Measurements from ENCODE around the gene ALDH9A1. TPM values are rescaled to one million over a fixed set of nuclear protein-coding genes. Genes with fewer than 3 reads are reported as not detected.

ALDH9A1 gene
- total and polyA plus RNA-seq, 7 donors, result 30.4 to 69.3 (median 40.9) TPM

GRCh38 chr1:165699577-165699976 lies 1.2 kb upstream of the ALDH9A1 start:
- Histone ChIP-seq H3K4me1 (peaks cover 16% of the 10 kb centered on the region), H3K9me3 (no peaks in the 10 kb centered on the region), H3K27me3 (ENCODE audit: insufficient read depth in 3 of 3, low read length in 2 of 3) (no peaks in the 10 kb centered on the region), H3K27ac (no peak overlapping the region), H3K4me3 (no peak overlapping the region), H3K36me3 (ENCODE audit: insufficient read depth in 1 of 2, low read depth in 1 of 2) (no peaks in the 10 kb centered on the region)
- intact Hi-C loops (cut with DNase I), result loop anchor here in 1 of 2 donors (5.0 kb wide), 4 partner anchors 67 to 213 kb away; partner anchors contain the start of genes MGST3 and UCK2
- WGBS, 3 donors, result 75 to 97% (median 96%) methylated on average over 3 of the region's 3 CpGs
- DNase-seq, result no peak
- ATAC-seq, result no peak
- TF ChIP-seq, protein P1, sequence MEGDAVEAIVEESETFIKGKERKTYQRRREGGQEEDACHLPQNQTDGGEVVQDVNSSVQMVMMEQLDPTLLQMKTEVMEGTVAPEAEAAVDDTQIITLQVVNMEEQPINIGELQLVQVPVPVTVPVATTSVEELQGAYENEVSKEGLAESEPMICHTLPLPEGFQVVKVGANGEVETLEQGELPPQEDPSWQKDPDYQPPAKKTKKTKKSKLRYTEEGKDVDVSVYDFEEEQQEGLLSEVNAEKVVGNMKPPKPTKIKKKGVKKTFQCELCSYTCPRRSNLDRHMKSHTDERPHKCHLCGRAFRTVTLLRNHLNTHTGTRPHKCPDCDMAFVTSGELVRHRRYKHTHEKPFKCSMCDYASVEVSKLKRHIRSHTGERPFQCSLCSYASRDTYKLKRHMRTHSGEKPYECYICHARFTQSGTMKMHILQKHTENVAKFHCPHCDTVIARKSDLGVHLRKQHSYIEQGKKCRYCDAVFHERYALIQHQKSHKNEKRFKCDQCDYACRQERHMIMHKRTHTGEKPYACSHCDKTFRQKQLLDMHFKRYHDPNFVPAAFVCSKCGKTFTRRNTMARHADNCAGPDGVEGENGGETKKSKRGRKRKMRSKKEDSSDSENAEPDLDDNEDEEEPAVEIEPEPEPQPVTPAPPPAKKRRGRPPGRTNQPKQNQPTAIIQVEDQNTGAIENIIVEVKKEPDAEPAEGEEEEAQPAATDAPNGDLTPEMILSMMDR (IDR thresholded peaks at IDR 0.05), result no peak

GRCh38 chr1:165698761-165699052 lies 345 bp upstream of the ALDH9A1 start:
- ATAC-seq, result no peak
- H3K4me3 ChIP-seq, result peak overlapping the region; percentile 77
- peaks cover 16% of the 10 kb centered on the region for H3K4me1 ChIP-seq
- peaks cover 0 to 5% of the 10 kb centered on the region in 2 donors for H3K36me3 ChIP-seq (ENCODE audit: insufficient read depth in 1 of 2, low read depth in 1 of 2)
- TF ChIP-seq, protein P1 (IDR thresholded peaks at IDR 0.05), result no peak
- H3K9me3 ChIP-seq, result no peaks in the 10 kb centered on the region
- DNase-seq, result no peak
- H3K27ac ChIP-seq, result peak overlapping the region; percentile 91
- WGBS, 3 donors, result 0% methylated on average over 7 of the region's 7 CpGs
- no peaks in the 10 kb centered on the region for H3K27me3 ChIP-seq (ENCODE audit: insufficient read depth in 3 of 3, low read length in 2 of 3)
- intact Hi-C loops (cut with DNase I), result loop anchor here in 1 of 2 donors (5.0 kb wide), 4 partner anchors 66 to 214 kb away; partner anchors contain the start of genes MGST3 and UCK2

DNA sequence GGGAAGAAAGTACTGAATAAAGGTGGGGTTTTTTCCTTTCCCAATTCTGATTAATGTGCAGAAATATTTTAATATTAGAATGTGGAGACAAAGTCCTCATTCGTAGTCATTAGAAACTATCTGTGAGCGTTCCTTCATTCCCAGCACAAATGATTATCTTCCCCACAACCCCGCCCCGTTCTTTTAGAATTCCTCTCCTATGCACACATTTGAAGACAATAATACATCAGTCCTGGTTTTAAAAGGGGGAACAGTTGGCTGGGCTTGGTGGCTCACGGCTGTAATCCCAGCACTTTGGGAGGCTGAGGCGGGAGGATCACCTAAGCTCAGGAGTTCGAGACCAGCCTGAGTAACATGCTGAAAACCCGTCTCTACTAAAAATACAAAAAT lies 876 bp downstream of the ALDH9A1 start:
- H3K36me3 ChIP-seq (ENCODE audit: insufficient read depth in 1 of 2, low read depth in 1 of 2), result peaks cover 0 to 5% of the 10 kb centered on the region in 2 donors
- no peaks in the 10 kb centered on the region for H3K27me3 ChIP-seq (ENCODE audit: insufficient read depth in 3 of 3, low read length in 2 of 3)
- TF ChIP-seq, protein P1 (IDR thresholded peaks at IDR 0.05), result no peak
- H3K4me1 ChIP-seq, result peaks cover 16% of the 10 kb centered on the region
- peak overlapping the region; percentile 91 for H3K27ac ChIP-seq
- no peak for ATAC-seq
- intact Hi-C loops (cut with DNase I), result loop anchor here in 1 of 2 donors (5.0 kb wide), 4 partner anchors 65 to 215 kb away; partner anchors contain the start of genes MGST3 and UCK2
- WGBS, 3 donors, result 29 to 52% (median 39%) methylated on average over 8 of the region's 8 CpGs
- DNase-seq, result no peak
- no peaks in the 10 kb centered on the region for H3K9me3 ChIP-seq
- H3K4me3 ChIP-seq, result peak overlapping the region; percentile 77

- Histone ChIP-seq H3K9me3 (no peaks in the 10 kb centered on the region), H3K4me1 (peaks cover 16% of the 10 kb centered on the region), H3K27me3 (ENCODE audit: insufficient read depth in 3 of 3, low read length in 2 of 3) (no peaks in the 10 kb centered on the region), H3K36me3 (ENCODE audit: insufficient read depth in 1 of 2, low read depth in 1 of 2) (peaks cover 0 to 5% of the 10 kb centered on the region in 2 donors), H3K27ac (peak overlapping the region; percentile 91), H3K4me3 (peak overlapping the region; percentile 77)
- ATAC-seq (peak in 3 of 4 donors; percentile 21 to 49 (median 47)), DNase-seq (no peak)
- intact Hi-C loops (cut with DNase I), result loop anchor here in 1 of 2 donors (5.0 kb wide), 4 partner anchors 64 to 216 kb away; partner anchors contain the start of genes MGST3 and UCK2
- WGBS, 3 donors, result 6 to 8% (median 8%) methylated on average over 2 of the region's 2 CpGs
- TF ChIP-seq, protein P1 (IDR thresholded peaks at IDR 0.05), result no peak
Observed at GRCh38 chr1:165696625-165697100, 1.7 kb downstream of the ALDH9A1 start.

DNA sequence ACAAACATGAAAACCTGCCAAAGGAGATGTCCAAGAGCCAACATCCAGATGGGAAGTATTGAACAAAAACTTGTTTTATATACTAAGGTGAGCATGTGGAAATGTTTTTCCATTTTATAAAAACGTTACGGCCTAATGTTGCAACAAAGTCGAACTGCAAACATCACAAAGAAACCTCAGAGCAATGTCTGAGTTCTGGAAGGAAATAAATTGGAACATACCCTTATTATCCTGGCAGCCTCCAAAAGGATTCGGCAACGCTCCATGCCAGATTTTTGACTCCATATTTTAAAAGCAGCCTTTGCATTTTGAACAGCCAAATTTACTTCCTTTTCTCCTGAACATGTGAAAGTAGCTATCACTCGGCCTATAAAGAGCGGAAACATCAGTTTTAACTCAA lies 3.3 kb downstream of the ALDH9A1 start:
- Histone ChIP-seq H3K4me3 (no peak overlapping the region), H3K36me3 (ENCODE audit: insufficient read depth in 1 of 2, low read depth in 1 of 2) (peaks cover 0 to 15% of the 10 kb centered on the region in 2 donors), H3K9me3 (no peaks in the 10 kb centered on the region), H3K27ac (no peak overlapping the region), H3K4me1 (peaks cover 16% of the 10 kb centered on the region), H3K27me3 (ENCODE audit: insufficient read depth in 3 of 3, low read length in 2 of 3) (no peaks in the 10 kb centered on the region)
- ATAC-seq, result no peak
- DNase-seq, result no peak
- TF ChIP-seq, protein P1 (IDR thresholded peaks at IDR 0.05), result no peak
- 43 to 55% (median 47%) methylated on average over 7 of the region's 7 CpGs for WGBS, 3 donors
- intact Hi-C loops (cut with DNase I), result loop anchor here in 1 of 2 donors (5.0 kb wide), 4 partner anchors 63 to 217 kb away; partner anchors contain the start of genes MGST3 and UCK2

All from psoas muscle (tissue), 8 donors.